BE2C (cell line): ENCODE results near the gene TCEA3.

ENCODE experiments used
- DNase-seq: peaks from one replicate; pipeline ENCODE4 v3.0.0-alpha.2; 2020
- H3K27me3 ChIP-seq: fragments of 250-450 bp; sonication (Bioruptor Pico); 2 replicates; pipeline ENCODE4 v1.5.1; 2020; ENCODE audit warnings: mild to moderate bottlenecking
- H3K36me3 ChIP-seq: fragments of 250-450 bp; sonication (Bioruptor Pico); 2 replicates; pipeline ENCODE4 v1.5.1; 2020; ENCODE audit warnings: mild to moderate bottlenecking
- H3K4me1 ChIP-seq: fragments of 250-450 bp; sonication (Bioruptor Pico); 2 replicates; pipeline ENCODE4 v1.5.1; 2020
- H3K4me3 ChIP-seq: 2 replicates; pipeline ENCODE4 v1.5.1; 2011; ENCODE audit warnings: low read depth, low read length
- H3K9me3 ChIP-seq: fragments of 250-450 bp; sonication (Bioruptor Pico); 2 replicates; pipeline ENCODE4 v1.5.1; 2020
- CTCF ChIP-seq: IDR thresholded peaks from 2 replicates; pipeline ENCODE4 v1.5.1; 2012; ENCODE audit warnings: mild to moderate bottlenecking, low read depth, low read length

Gene TCEA3

GRCh38 chr1:23449958-23450357, 25.4 kb upstream of the TCEA3 start:
- H3K9me3 ChIP-seq, result no peaks in the 10 kb centered on the region
- H3K27me3 ChIP-seq, result no peaks in the 10 kb centered on the region
- no peaks in the 10 kb centered on the region for H3K36me3 ChIP-seq
- H3K4me1 ChIP-seq, result peaks cover 14% of the 10 kb centered on the region
- no peak overlapping the region for H3K4me3 ChIP-seq
- peak; percentile 53 for DNase-seq
- TF ChIP-seq CTCF, result no peak

- no peak for TF ChIP-seq CTCF
- no peaks in the 10 kb centered on the region for H3K9me3 ChIP-seq
- no peaks in the 10 kb centered on the region for H3K36me3 ChIP-seq
- H3K27me3 ChIP-seq, result no peaks in the 10 kb centered on the region
- H3K4me3 ChIP-seq, result no peak overlapping the region
- DNase-seq, result no peak
- peaks cover 17% of the 10 kb centered on the region for H3K4me1 ChIP-seq
Observed at GRCh38 chr1:23449306-23449705, 24.8 kb upstream of the TCEA3 start.

DNA sequence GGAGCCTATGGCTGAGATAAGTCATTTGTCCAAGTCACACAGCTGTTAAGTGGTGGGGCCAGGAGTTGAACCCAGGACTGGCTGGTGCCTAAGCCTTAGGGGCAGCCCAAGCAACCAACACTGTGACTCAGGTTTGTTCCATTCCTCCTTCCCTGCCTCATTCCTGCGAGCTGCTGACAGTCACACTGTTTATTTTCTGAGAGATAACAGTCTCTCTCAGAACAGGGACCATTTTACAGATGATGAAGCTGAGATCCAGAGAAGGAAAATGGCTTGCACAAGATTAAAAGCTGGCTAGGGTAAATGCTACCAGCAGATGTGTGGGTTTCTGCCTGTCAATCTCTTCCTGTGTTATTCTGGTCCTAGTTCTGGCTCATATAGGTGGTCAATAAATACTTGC, 24.3 kb upstream of the TCEA3 start:
- no peak for TF ChIP-seq CTCF
- peaks cover 18% of the 10 kb centered on the region for H3K4me1 ChIP-seq
- H3K27me3 ChIP-seq, result no peaks in the 10 kb centered on the region
- no peaks in the 10 kb centered on the region for H3K9me3 ChIP-seq
- no peak for DNase-seq
- no peak overlapping the region for H3K4me3 ChIP-seq
- H3K36me3 ChIP-seq, result no peaks in the 10 kb centered on the region

DNA sequence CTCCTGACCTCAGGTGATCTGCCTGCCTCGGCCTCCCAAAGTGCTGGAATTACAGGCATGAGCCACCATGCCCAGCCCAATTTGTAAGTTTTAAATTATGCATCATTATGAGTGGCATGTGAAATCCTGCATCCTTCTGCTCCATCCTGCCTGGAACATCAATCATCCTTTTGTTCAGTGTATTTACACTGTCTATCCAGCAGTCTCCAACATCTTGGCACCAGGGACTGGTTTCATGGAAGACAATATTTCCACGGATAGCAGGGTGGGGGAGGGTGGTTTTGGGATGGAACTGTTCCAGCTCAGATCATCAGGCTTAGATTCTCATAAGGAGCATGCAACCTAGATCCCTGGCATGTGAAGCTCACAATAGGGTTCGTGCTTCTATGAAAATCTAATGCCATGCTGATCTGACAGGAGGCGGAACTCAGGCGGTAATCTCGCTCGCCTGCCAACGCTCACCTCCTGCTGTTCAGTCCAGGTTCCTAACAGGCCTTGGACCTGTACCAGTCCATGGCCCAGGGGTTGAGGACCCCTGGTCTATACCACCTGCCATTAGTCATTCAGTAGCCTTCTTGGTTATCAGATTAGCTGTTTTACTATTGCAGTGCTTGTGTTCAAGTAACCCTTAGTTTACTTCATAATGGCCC, 22.2 kb upstream of the TCEA3 start:
- Histone ChIP-seq H3K4me1 (peaks cover 12% of the 10 kb centered on the region), H3K9me3 (no peaks in the 10 kb centered on the region), H3K4me3 (no peak overlapping the region), H3K36me3 (no peaks in the 10 kb centered on the region), H3K27me3 (no peaks in the 10 kb centered on the region)
- no peak for TF ChIP-seq CTCF
- DNase-seq, result no peak

GRCh38 chr1:23444596-23445390, 20.2 kb upstream of the TCEA3 start:
- DNase-seq, result no peak
- Histone ChIP-seq H3K4me1 (peaks cover 6% of the 10 kb centered on the region), H3K27me3 (no peaks in the 10 kb centered on the region), H3K4me3 (no peak overlapping the region), H3K36me3 (no peaks in the 10 kb centered on the region), H3K9me3 (no peaks in the 10 kb centered on the region)
- no peak for TF ChIP-seq CTCF

GRCh38 chr1:23444104-23444533, 19.6 kb upstream of the TCEA3 start:
- Histone ChIP-seq H3K4me1 (peaks cover 5% of the 10 kb centered on the region; the same call in 1 of the 2 replicates), H3K4me3 (no peak overlapping the region), H3K27me3 (no peaks in the 10 kb centered on the region), H3K9me3 (no peaks in the 10 kb centered on the region), H3K36me3 (no peaks in the 10 kb centered on the region)
- DNase-seq, result no peak
- TF ChIP-seq CTCF, result no peak
